Gastroesophageal sphincter (tissue), 4 donors: Measurements from ENCODE around the gene CTSS. TPM values are rescaled to one million over a fixed set of nuclear protein-coding genes. Genes with fewer than 3 reads are reported as not detected.

Source experiments
- ATAC-seq: fragments of 150-250 bp; one replicate; pipeline ENCODE4 v1.9.1; 2016; ENCODE audit warnings: mild to moderate bottlenecking, moderate library complexity
- H3K27ac ChIP-seq, 4 donors: fragments of 200-600 bp; sonication (generic) in 3 of 4; 1 replicate in 3 of 4; 2 replicates in 1 of 4; pipeline ENCODE4 v1.5.1; 2016 to 2019
- H3K27me3 ChIP-seq: fragments of 200-600 bp; sonication (generic); one replicate; pipeline ENCODE4 v1.5.1; 2019
- H3K36me3 ChIP-seq, 2 donors: fragments of 200-600 bp; sonication (generic); one replicate each; pipeline ENCODE4 v1.5.1; 2019; ENCODE audit warnings: control low read depth in 1 of 2
- H3K4me1 ChIP-seq, 3 donors: fragments of 200-600 bp; sonication (generic); 1 replicate in 2 of 3; 2 replicates in 1 of 3; pipeline ENCODE4 v1.5.1; 2016 to 2019; ENCODE audit warnings: control low read depth in 2 of 3
- H3K4me3 ChIP-seq, 2 donors: fragments of 200-600 bp; sonication (generic); one replicate each; pipeline ENCODE4 v1.5.1; 2019; ENCODE audit warnings: mild to moderate bottlenecking in 1 of 2, moderate library complexity in 1 of 2
- H3K9me3 ChIP-seq, 3 donors: fragments of 200-600 bp; sonication (generic); one replicate each; pipeline ENCODE4 v1.5.1; 2017 to 2019; ENCODE audit warnings: control low read depth in 2 of 3
- EP300 ChIP-seq: sonication (generic); formaldehyde crosslinking; IDR thresholded peaks from one replicate; pipeline ENCODE4 v1.6.1; 2017; ENCODE audit warnings: antibody characterized with exemption, mild to moderate bottlenecking
- POLR2A ChIP-seq, 2 donors: fragments of 450-650 bp; IDR thresholded peaks; one replicate each; pipeline ENCODE4 v1.6.1; 2017; ENCODE audit warnings: antibody characterized with exemption in 2 of 2, mild to moderate bottlenecking in 2 of 2, moderate library complexity in 1 of 2
- POLR2AphosphoS5 ChIP-seq: sonication (generic); formaldehyde crosslinking; IDR thresholded peaks from one replicate; pipeline ENCODE4 v1.6.1; 2017; ENCODE audit warnings: antibody characterized with exemption
- WGBS, 2 donors: methylation state at CpG; one replicate each; pipeline ENCODE4 v1.1.5; 2018; ENCODE audit warnings: low coverage in 1 of 2; 5-methylcytosine and 5-hydroxymethylcytosine counted together
- total RNA-seq, 4 donors: library from RNA; depleted of rRNA; stranded (reverse); fragments of >200 nt; gene quantifications; one replicate each; pipeline ENCODE4 v1.1.0, GENCODE V29; 2016
- TF ChIP-seq, protein P1 (sequence below), 4 experiments: fragments of 200-600 bp in 2 of 4; fragments of 450-650 bp in 2 of 4; sonication (generic) in 1 of 4; IDR thresholded peaks; one replicate each; pipeline ENCODE4 v1.5.1; 2017 to 2019; ENCODE audit warnings: antibody characterized with exemption in 4 of 4, mild to moderate bottlenecking in 2 of 4, moderate library complexity in 2 of 4

Gene CTSS
- total RNA-seq, 4 donors from 2014 or later, result 9.3 to 80.3 (median 50.4) TPM

DNA sequence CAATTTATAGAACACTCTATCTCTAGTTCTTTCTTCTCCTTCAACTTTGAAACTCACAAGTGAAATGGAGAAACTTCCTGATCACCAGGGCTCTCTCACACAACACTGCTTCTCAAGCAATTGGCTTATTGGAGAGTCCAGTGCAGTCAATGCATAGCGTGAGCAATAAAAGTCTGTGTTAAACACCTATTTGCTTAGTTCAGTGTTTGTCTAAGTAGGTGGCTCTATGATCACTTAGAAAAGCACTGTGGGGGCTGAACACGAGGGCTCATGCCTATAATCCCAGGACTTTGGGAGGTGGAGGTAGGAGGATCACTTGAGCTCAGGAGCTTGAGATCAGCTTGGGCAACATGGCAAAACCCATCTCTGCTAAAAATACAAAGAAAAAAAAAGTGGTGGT, 12.2 kb downstream of the CTSS start:
- no peaks in the 10 kb centered on the region for H3K4me1 ChIP-seq
- 89% methylated on average over 2 of the region's 2 CpGs; no CpG with 5 or more reads in 1 of the 2 donors for WGBS, 2 donors
- no peaks in the 10 kb centered on the region for H3K27me3 ChIP-seq
- no peak overlapping the region for H3K27ac ChIP-seq
- TF ChIP-seq, protein P1, sequence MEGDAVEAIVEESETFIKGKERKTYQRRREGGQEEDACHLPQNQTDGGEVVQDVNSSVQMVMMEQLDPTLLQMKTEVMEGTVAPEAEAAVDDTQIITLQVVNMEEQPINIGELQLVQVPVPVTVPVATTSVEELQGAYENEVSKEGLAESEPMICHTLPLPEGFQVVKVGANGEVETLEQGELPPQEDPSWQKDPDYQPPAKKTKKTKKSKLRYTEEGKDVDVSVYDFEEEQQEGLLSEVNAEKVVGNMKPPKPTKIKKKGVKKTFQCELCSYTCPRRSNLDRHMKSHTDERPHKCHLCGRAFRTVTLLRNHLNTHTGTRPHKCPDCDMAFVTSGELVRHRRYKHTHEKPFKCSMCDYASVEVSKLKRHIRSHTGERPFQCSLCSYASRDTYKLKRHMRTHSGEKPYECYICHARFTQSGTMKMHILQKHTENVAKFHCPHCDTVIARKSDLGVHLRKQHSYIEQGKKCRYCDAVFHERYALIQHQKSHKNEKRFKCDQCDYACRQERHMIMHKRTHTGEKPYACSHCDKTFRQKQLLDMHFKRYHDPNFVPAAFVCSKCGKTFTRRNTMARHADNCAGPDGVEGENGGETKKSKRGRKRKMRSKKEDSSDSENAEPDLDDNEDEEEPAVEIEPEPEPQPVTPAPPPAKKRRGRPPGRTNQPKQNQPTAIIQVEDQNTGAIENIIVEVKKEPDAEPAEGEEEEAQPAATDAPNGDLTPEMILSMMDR (IDR thresholded peaks at IDR 0.05), result no peak
- TF ChIP-seq POLR2A (IDR thresholded peaks at IDR 0.05) (no peak), POLR2AphosphoS5 (no peak), EP300 (no peak)
- H3K4me3 ChIP-seq, result no peak overlapping the region
- peaks cover 0 to 10% of the 10 kb centered on the region in 2 donors for H3K36me3 ChIP-seq
- H3K9me3 ChIP-seq, result no peaks in the 10 kb centered on the region
- ATAC-seq, result no peak

DNA sequence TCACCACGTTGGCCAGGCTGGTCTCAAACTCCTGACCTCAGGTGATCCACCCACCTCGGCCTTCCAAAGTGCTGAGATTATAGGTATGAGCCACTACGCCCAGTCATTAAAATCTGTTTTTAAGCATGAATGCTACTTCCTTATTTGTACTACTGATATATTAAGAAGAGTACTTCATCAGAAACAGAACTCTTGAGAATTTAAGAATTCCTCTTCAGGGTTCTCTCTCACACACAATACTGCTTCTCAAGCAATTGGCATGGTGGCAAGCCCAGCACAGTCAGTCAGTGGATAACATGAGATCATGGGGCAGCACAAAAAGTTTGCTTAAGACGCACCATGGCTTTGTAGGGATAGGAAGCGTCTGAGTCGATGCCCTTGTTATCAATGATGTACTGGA, 14.1 kb downstream of the CTSS start:
- ATAC-seq, result no peak
- no peaks in the 10 kb centered on the region for H3K4me1 ChIP-seq
- TF ChIP-seq EP300, result no peak
- no peak for TF ChIP-seq POLR2AphosphoS5
- TF ChIP-seq, protein P1 (IDR thresholded peaks at IDR 0.05), result no peak
- TF ChIP-seq POLR2A (IDR thresholded peaks at IDR 0.05), result no peak
- no peaks in the 10 kb centered on the region for H3K27me3 ChIP-seq
- H3K4me3 ChIP-seq, result no peak overlapping the region
- H3K27ac ChIP-seq, result no peak overlapping the region
- H3K9me3 ChIP-seq, result no peaks in the 10 kb centered on the region
- peaks cover 0 to 10% of the 10 kb centered on the region in 2 donors for H3K36me3 ChIP-seq
- WGBS, 2 donors, result 75 to 93% methylated on average over 3 to 4 of the region's 6 CpGs

DNA sequence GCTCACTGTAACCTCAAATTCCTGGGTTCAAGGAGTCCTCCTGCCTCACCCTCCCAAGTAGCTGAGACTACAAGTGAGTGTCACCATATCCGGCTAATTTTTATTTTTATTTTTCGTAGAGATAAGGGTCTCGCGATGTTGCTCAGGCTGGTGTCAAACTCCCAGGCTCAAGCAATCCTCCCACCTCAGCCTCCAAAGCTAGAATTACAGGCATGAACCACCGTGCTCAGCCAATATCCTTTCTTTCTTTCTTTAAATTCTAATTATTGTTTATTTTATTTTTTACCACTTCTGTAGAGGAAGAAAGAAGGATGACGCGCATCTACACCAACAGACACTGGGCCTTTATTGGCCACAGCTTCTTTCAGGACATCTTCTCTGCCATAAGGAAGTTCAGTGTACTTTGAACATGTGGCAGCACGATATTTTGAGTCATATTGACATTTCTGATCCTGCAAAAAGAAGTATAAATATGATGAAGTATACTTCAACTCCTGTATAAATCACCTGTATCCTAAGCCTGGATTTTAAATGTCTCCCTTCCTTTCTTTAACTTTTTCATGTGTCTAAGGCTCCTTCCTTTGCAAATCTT, 15.8 kb downstream of the CTSS start:
- no peak for ATAC-seq
- H3K36me3 ChIP-seq, result peaks cover 0 to 10% of the 10 kb centered on the region in 2 donors
- TF ChIP-seq, protein P1 (IDR thresholded peaks at IDR 0.05), result no peak
- TF ChIP-seq EP300 (no peak), POLR2A (IDR thresholded peaks at IDR 0.05) (no peak), POLR2AphosphoS5 (no peak)
- H3K27ac ChIP-seq, result no peak overlapping the region
- WGBS, 2 donors, result 92 to 94% methylated on average over 7 to 8 of the region's 8 CpGs
- H3K27me3 ChIP-seq, result no peaks in the 10 kb centered on the region
- no peaks in the 10 kb centered on the region for H3K4me1 ChIP-seq
- H3K4me3 ChIP-seq, result no peak overlapping the region
- H3K9me3 ChIP-seq, result no peaks in the 10 kb centered on the region

DNA sequence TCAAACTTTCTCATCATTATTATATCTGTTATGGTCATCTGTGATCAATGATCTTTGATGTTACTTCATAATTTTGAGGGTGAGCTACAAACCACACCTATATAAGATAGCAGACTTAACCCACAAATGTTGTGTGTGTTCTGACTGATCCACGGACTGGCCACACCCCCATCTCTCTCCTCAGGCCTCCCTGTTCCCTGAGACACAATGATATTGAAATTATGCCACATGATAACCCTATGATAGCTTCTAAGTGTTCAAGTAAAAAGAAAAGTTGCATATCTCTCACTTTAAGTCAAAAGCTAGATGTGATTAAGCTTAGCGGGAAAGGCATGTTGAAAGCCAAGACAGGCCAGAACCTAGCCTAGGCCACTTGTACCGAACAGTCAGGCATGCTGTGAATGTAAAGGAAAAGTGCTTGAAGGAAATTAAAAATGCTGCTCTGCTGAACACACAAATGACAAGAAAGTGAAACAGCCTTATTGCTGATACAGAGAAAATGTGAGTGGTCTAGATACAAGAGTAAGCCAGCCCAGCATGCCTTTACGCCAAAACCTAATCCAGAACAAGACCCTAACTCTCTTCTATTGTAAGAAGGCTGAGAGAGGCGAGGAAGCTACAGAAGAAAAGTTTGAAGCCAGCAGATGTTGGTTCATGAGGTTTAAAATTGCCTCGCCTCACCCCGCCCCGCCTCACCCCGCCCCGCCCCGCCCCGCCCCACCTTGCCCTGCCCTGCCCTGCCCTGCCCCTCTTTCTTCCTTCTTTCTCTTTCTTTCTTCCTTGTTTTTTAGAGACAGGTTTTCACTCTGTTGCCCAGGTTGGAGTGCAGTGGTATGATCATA, 16.5 kb downstream of the CTSS start:
- no peak overlapping the region for H3K4me3 ChIP-seq
- no peak overlapping the region for H3K27ac ChIP-seq
- TF ChIP-seq POLR2A (IDR thresholded peaks at IDR 0.05) (no peak), EP300 (no peak), POLR2AphosphoS5 (no peak)
- TF ChIP-seq, protein P1 (IDR thresholded peaks at IDR 0.05), result no peak
- H3K36me3 ChIP-seq, result peaks cover 0 to 10% of the 10 kb centered on the region in 2 donors
- H3K4me1 ChIP-seq, result no peaks in the 10 kb centered on the region
- 82 to 92% methylated on average over 6 to 10 of the region's 12 CpGs for WGBS, 2 donors
- no peak for ATAC-seq
- no peaks in the 10 kb centered on the region for H3K9me3 ChIP-seq
- no peaks in the 10 kb centered on the region for H3K27me3 ChIP-seq
